ENCODE measurements around the gene FAM131A.

The FAM131A gene

GRCh38 chr3:184335291-184335660, 2.1 kb upstream of the FAM131A start:
- ATAC-seq = peak; percentile 1
- TF ChIP-seq ZNF70 (CRISPR knock-in tag; IDR thresholded peaks at IDR 0.05) = 0 out of 2 replicates have a peak, but pooled peaks have one; percentile 24
- no peak for TF ChIP-seq ESRRG (CRISPR knock-in tag; IDR thresholded peaks at IDR 0.05)

- ATAC-seq = peak; percentile 51
- TF ChIP-seq GLIS3 (CRISPR knock-in tag; IDR thresholded peaks at IDR 0.05) = peak; percentile 4; the same call in 1 of the 2 replicates
- no peak for TF ChIP-seq BACH2 (CRISPR knock-in tag; IDR thresholded peaks at IDR 0.05; ENCODE audit: borderline replicate concordance)
- TF ChIP-seq ZNF8 (CRISPR knock-in tag; IDR thresholded peaks at IDR 0.05) = no peak
- TF ChIP-seq TSHZ2 (CRISPR knock-in tag; IDR thresholded peaks at IDR 0.05) = no peak
- no peak for TF ChIP-seq RARB (CRISPR knock-in tag; IDR thresholded peaks at IDR 0.05)
- TF ChIP-seq ZC3H10 (CRISPR knock-in tag; IDR thresholded peaks at IDR 0.05) = no peak
- TF ChIP-seq, protein P1, sequence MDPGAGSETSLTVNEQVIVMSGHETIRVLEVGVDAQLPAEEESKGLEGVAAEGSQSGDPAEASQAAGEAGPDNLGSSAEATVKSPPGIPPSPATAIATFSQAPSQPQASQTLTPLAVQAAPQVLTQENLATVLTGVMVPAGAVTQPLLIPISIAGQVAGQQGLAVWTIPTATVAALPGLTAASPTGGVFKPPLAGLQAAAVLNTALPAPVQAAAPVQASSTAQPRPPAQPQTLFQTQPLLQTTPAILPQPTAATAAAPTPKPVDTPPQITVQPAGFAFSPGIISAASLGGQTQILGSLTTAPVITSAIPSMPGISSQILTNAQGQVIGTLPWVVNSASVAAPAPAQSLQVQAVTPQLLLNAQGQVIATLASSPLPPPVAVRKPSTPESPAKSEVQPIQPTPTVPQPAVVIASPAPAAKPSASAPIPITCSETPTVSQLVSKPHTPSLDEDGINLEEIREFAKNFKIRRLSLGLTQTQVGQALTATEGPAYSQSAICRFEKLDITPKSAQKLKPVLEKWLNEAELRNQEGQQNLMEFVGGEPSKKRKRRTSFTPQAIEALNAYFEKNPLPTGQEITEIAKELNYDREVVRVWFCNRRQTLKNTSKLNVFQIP (CRISPR knock-in tag; IDR thresholded peaks at IDR 0.05; ENCODE audit: borderline replicate concordance, low read depth) = no peak
- TF ChIP-seq ZFP30 (CRISPR knock-in tag; IDR thresholded peaks at IDR 0.05) = no peak
- no peak for TF ChIP-seq ZNF565 (CRISPR knock-in tag; conservative IDR thresholded peaks at IDR 0.05; ENCODE audit: low read depth)
- TF ChIP-seq CREB5 (CRISPR knock-in tag; IDR thresholded peaks at IDR 0.05; ENCODE audit: low read depth) = 0 out of 2 replicates have a peak, but pooled peaks have one; percentile 20
- TF ChIP-seq ZFP3 (CRISPR knock-in tag; IDR thresholded peaks at IDR 0.05) = peak; percentile 72
- TF ChIP-seq OSR1 (CRISPR knock-in tag; IDR thresholded peaks at IDR 0.05) = no peak
- TF ChIP-seq SNAI2 (CRISPR knock-in tag; IDR thresholded peaks at IDR 0.05) = no peak
- no peak for TF ChIP-seq TCF4 (CRISPR knock-in tag; IDR thresholded peaks at IDR 0.05; ENCODE audit: borderline replicate concordance)
- no peak for TF ChIP-seq TOX (CRISPR knock-in tag; IDR thresholded peaks at IDR 0.05; ENCODE audit: borderline replicate concordance)
- TF ChIP-seq, protein P2, sequence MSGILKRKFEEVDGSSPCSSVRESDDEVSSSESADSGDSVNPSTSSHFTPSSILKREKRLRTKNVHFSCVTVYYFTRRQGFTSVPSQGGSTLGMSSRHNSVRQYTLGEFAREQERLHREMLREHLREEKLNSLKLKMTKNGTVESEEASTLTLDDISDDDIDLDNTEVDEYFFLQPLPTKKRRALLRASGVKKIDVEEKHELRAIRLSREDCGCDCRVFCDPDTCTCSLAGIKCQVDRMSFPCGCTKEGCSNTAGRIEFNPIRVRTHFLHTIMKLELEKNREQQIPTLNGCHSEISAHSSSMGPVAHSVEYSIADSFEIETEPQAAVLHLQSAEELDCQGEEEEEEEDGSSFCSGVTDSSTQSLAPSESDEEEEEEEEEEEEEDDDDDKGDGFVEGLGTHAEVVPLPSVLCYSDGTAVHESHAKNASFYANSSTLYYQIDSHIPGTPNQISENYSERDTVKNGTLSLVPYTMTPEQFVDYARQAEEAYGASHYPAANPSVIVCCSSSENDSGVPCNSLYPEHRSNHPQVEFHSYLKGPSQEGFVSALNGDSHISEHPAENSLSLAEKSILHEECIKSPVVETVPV (CRISPR knock-in tag; IDR thresholded peaks at IDR 0.05) = no peak
- TF ChIP-seq CSDC2 (CRISPR knock-in tag; IDR thresholded peaks at IDR 0.05) = no peak
- no peak for TF ChIP-seq ARNTL (CRISPR knock-in tag; IDR thresholded peaks at IDR 0.05; ENCODE audit: borderline replicate concordance, low read depth)
- TF ChIP-seq ISL1 (CRISPR knock-in tag; IDR thresholded peaks at IDR 0.05) = no peak
- TF ChIP-seq PPARA (CRISPR knock-in tag; IDR thresholded peaks at IDR 0.05; ENCODE audit: borderline replicate concordance) = no peak
- no peak for TF ChIP-seq ESRRG (CRISPR knock-in tag; IDR thresholded peaks at IDR 0.05)
- TF ChIP-seq ZNF70 (CRISPR knock-in tag; IDR thresholded peaks at IDR 0.05) = no peak
- TF ChIP-seq, protein P3, sequence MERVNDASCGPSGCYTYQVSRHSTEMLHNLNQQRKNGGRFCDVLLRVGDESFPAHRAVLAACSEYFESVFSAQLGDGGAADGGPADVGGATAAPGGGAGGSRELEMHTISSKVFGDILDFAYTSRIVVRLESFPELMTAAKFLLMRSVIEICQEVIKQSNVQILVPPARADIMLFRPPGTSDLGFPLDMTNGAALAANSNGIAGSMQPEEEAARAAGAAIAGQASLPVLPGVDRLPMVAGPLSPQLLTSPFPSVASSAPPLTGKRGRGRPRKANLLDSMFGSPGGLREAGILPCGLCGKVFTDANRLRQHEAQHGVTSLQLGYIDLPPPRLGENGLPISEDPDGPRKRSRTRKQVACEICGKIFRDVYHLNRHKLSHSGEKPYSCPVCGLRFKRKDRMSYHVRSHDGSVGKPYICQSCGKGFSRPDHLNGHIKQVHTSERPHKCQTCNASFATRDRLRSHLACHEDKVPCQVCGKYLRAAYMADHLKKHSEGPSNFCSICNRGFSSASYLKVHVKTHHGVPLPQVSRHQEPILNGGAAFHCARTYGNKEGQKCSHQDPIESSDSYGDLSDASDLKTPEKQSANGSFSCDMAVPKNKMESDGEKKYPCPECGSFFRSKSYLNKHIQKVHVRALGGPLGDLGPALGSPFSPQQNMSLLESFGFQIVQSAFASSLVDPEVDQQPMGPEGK (CRISPR knock-in tag; IDR thresholded peaks at IDR 0.05; ENCODE audit: borderline replicate concordance) = peak; percentile 71
Measured at GRCh38 chr3:184335661-184336546, 1.5 kb upstream of the FAM131A start.

Data from SK-N-SH treated with all-trans-retinoic acid at 6 μM for 48 hours (cell line).